Motor neuron (in vitro differentiated cells): ENCODE measurements around the gene APBA2. TPM values are rescaled to one million over a fixed set of nuclear protein-coding genes. Genes with fewer than 3 reads are reported as not detected.

Experiments
- ATAC-seq, 8 experiments: fragments of 200-7000 bp; cut with Tn5 transposase; replicated peaks in 6 of 8; 2 replicates each; pipeline ENCODE4 v1.8.0; 2021; ENCODE audit warnings: mild to moderate bottlenecking in 8 of 8, moderate library complexity in 8 of 8
- H3K27ac ChIP-seq, 2 donors: fragments of 250-450 bp; sonication (Bioruptor Pico); 2 replicates each; pipeline ENCODE4 v1.9.0; 2021; ENCODE audit warnings: antibody characterized with exemption in 2 of 2, mild to moderate bottlenecking in 2 of 2, moderate library complexity in 1 of 2
- H3K4me1 ChIP-seq, 2 donors: fragments of 250-450 bp; sonication (Bioruptor Pico); replicated peaks in 1 of 2; 2 replicates each; pipeline ENCODE4 v1.6.1; 2021; ENCODE audit warnings: antibody characterized with exemption in 2 of 2, mild to moderate bottlenecking in 2 of 2, moderate library complexity in 1 of 2
- H3K4me3 ChIP-seq, 5 donors: fragments of 250-450 bp; sonication (Bioruptor Pico); 2 replicates each; pipeline ENCODE4 v1.9.0; 2021; ENCODE audit warnings: antibody characterized with exemption in 5 of 5, mild to moderate bottlenecking in 5 of 5, moderate library complexity in 4 of 5
- WGBS, 10 experiments: fragments of 450-650 bp; shearing (Covaris generic); methylation state at CpG; one replicate each; pipeline ENCODE4 v1.0.0; 2022; 5-methylcytosine and 5-hydroxymethylcytosine counted together
- in situ Hi-C, 9 experiments: fragments of 400-800 bp; cut with MboI; loops; one replicate each; pipeline ENCODE4 v1.15.0; 2021; ENCODE audit warnings: low sequenced_read_pairs in 9 of 9, low pct_unique_long_range_greater_than_20kb in 2 of 9; ENCODE audit not compliant: unreplicated experiment in 9 of 9
- total RNA-seq, 8 experiments: library from RNA; unstranded; fragments of 300-600 nt; gene quantifications; 2 replicates each; pipeline versions ENCODE4 v1.2.3 to v1.2.4, GENCODE V29; 2022

Gene APBA2
- total RNA-seq, 8 experiments from 2014 or later, result 7.8 to 66.8 (median 40.0) TPM

- peak in 1 of 8 experiments; percentile 18 for ATAC-seq
- Histone ChIP-seq H3K4me3 (no peak overlapping the region), H3K4me1 (peaks cover 0 to 3% of the 10 kb centered on the region in 2 donors), H3K27ac (no peak overlapping the region)
- WGBS, 10 experiments, result 64 to 100% (median 92%) methylated on average over 1 to 6 of the region's 8 CpGs; no CpG with 5 or more reads in 2 of the 10 experiments
- in situ Hi-C loops, result no loop called here
These were observed 50.3 kb downstream of the APBA2 start for GRCh38 chr15:28936081-28936480.

DNA sequence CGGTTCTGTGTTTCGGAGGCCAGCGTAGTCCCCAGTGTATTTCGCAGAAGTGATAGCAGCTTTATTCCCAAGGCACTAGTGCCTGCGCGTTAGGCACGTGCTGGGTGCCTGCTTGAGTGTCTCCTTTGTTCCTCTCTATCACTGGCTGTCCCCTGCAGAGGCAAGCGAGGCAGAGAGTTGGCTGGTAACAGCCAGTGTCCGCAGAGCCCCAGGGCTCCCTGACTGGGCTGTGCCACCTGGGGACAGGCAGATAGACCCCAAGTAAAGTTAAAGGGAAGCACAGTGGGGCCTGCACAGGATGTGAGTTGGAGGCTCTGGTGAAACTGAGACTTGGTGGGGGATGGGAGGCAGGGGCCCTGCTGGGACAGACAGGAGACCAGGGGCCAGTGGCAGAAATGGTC is 50.7 kb downstream of the APBA2 start:
- peak in 3 of 8 experiments; percentile 17 to 40 (median 29) for ATAC-seq
- in situ Hi-C loops, result no loop called here
- 46 to 100% (median 80%) methylated on average over 1 to 3 of the region's 9 CpGs; no CpG with 5 or more reads in 3 of the 10 experiments for WGBS, 10 experiments
- H3K27ac ChIP-seq, result no peak overlapping the region
- no peak overlapping the region for H3K4me3 ChIP-seq
- H3K4me1 ChIP-seq, result peaks cover 0 to 3% of the 10 kb centered on the region in 2 donors

GRCh38 chr15:28937271-28937670 is 51.5 kb downstream of the APBA2 start:
- no peak for ATAC-seq
- H3K4me3 ChIP-seq, result no peak overlapping the region
- in situ Hi-C loops, result no loop called here
- H3K4me1 ChIP-seq, result peaks cover 0 to 3% of the 10 kb centered on the region in 2 donors
- 50 to 100% (median 100%) methylated on average over 1 to 4 of the region's 8 CpGs; no CpG with 5 or more reads in 5 of the 10 experiments for WGBS, 10 experiments
- no peak overlapping the region for H3K27ac ChIP-seq

DNA sequence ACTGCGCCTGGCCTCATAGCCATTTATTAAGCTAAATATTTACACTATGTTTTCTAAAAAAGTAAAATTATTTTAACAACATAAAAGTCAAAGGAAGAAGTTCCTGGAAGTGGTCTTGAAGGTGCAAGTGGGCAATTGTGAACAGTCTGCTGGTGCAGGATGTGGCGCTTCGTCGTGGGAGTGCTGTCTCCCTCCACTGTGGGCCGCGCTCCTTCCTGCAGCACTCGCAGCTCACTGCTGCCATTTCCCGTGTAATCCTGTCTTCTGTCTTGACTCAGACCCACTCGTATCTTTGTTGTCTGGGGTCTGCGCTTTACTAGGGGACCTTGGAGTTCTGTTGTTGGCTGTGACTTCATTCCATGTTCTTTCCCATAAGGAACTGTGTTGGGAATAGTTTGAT is 56.3 kb downstream of the APBA2 start:
- no peak overlapping the region for H3K27ac ChIP-seq
- WGBS, 10 experiments, result 80 to 100% (median 100%) methylated on average over 1 to 5 of the region's 10 CpGs; no CpG with 5 or more reads in 5 of the 10 experiments
- no peak for ATAC-seq
- in situ Hi-C loops, result no loop called here
- H3K4me1 ChIP-seq, result peaks cover 0 to 7% of the 10 kb centered on the region in 2 donors
- H3K4me3 ChIP-seq, result no peak overlapping the region

DNA sequence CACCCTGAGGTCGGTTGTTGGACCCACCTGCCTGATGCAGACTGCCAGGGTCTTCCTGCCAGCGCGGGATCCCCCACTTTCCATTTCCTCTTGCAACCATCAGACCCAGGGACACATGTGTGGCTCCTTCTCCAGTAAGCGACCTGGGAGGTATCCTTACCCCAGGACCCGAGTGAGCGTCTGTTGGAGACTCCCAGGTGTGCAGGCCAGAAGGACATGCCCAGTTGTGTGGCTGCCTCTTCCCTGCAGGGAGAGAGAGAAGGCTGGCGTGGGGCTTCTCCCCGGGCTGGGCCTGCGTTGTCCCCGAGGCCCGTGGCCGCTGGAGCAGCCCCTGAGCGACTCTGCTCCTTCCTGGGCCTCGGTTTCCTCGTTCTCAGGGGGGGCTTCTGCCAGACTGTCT is 56.8 kb downstream of the APBA2 start:
- 50 to 100% (median 97%) methylated on average over 1 to 9 of the region's 15 CpGs; no CpG with 5 or more reads in 6 of the 10 experiments for WGBS, 10 experiments
- no peak overlapping the region for H3K4me3 ChIP-seq
- in situ Hi-C loops, result no loop called here
- H3K4me1 ChIP-seq, result peaks cover 0 to 11% of the 10 kb centered on the region in 2 donors
- H3K27ac ChIP-seq, result no peak overlapping the region
- ATAC-seq, result no peak

DNA sequence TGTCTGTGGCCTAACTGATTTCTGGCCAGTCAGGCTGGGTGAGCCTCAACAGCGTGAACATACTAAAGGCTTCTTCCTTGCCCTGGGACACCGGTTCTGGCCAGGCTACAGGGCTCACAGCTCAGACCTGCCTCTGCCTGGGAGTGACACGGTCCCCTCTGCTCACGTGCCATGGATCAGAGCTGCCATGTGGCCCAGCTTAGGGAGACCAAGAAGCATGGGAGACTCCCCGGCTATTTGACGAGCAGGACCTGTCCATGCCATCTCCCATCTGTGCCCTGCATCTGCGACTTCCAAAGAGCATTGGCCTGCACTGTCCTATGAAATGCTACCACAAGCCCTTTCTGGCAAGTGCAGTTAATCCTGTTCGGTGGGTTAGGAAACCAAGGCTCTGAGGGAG is 57.4 kb downstream of the APBA2 start:
- WGBS, 10 experiments, result 48 to 94% (median 80%) methylated on average over 1 to 3 of the region's 8 CpGs; no CpG with 5 or more reads in 5 of the 10 experiments
- H3K4me1 ChIP-seq, result peaks cover 0 to 11% of the 10 kb centered on the region in 2 donors
- no peak overlapping the region for H3K4me3 ChIP-seq
- in situ Hi-C loops, result no loop called here
- no peak overlapping the region for H3K27ac ChIP-seq
- no peak for ATAC-seq

DNA sequence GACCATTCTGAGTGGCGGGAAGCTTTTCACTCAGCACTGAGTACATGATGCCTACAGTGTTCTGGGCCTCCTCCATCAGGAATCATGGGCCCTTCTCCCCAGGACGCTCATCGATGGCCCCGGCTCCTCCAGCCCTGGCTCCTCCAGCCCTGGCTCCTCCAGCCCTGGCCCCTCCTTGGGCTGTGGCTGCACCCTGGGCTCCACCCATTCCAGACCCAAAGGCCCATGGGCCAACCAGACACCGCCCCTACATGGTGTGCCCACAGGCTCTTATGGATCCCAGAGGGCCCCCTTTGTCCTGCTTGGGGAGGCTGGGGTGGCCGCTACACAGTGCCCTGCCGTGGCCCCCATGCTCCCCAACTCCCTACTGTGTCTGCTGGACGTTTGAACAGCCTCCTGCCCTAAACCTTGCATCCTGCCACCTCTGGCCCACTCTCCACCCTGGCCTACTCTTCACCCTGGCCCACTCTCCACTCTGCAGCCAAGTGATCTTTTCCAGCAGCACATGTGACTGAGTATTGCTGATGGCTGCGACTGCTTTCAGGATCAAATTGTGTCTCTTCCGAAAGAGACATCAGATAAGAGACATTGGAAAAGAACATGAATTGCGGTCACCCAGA is 57.9 kb downstream of the APBA2 start:
- no peak for ATAC-seq
- 68 to 100% (median 100%) methylated on average over 1 to 5 of the region's 11 CpGs; no CpG with 5 or more reads in 3 of the 10 experiments for WGBS, 10 experiments
- no peak overlapping the region for H3K4me3 ChIP-seq
- H3K27ac ChIP-seq, result no peak overlapping the region
- in situ Hi-C loops, result no loop called here
- peaks cover 0 to 11% of the 10 kb centered on the region in 2 donors for H3K4me1 ChIP-seq

DNA sequence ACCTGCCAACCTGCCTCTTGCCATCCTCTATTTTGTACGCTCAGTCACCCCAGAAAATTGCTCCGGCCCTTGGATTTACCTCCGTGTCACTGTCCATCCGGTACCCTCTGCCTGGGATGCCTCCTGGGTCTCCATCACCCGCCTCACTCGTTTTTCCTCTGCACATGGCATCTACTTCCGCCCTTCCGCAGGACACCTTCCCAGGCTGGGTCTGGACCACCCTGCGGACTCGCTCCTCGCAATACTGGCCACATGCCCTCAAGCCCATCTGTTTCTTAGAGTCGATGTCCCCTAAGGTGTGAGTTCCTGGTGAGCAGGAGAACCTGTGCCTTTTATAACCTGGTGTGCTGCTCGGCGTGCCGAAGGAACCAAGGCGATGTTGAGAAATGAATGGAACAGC is 58.5 kb downstream of the APBA2 start:
- Histone ChIP-seq H3K4me1 (peaks cover 2 to 11% of the 10 kb centered on the region in 2 donors), H3K27ac (no peak overlapping the region), H3K4me3 (no peak overlapping the region)
- ATAC-seq, result no peak
- WGBS, 10 experiments, result 83 to 100% (median 95%) methylated on average over 1 to 11 of the region's 16 CpGs; no CpG with 5 or more reads in 2 of the 10 experiments
- in situ Hi-C loops, result no loop called here

DNA sequence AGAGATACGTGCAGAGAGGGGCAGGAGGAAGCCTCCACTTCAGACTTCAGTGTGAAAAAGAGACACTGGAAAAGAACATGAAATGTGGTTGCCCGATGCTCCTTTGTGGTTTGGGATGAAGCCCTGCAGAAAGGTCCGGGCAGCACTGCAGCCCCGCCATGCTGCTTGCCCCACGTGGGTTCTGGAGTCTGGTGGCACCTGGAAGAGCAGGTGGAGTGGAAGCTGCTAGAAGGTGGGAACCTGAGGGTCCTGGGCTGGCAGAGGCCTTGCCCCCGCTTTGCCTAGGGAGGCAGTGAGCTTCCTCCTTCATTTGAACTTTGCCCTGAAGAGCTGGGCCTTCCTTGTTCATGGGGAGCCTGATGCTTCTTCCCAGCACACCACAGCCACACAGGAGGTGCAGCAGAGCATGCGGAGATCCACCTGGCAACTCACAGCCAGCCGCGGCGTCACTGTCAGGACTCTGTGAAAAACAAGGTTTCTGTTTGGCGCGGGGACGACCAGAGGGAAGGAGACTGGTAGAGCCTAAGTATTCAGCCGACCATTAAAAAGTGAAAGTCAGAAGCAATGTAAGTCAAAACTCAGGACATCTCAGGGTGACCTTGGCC is 59.0 kb downstream of the APBA2 start:
- WGBS, 10 experiments, result 40 to 100% (median 87%) methylated on average over 1 to 10 of the region's 14 CpGs; no CpG with 5 or more reads in 2 of the 10 experiments
- in situ Hi-C loops, result no loop called here
- Histone ChIP-seq H3K4me1 (peaks cover 2 to 11% of the 10 kb centered on the region in 2 donors), H3K4me3 (no peak overlapping the region), H3K27ac (no peak overlapping the region)
- ATAC-seq, result no peak

- WGBS, 10 experiments, result 0 to 98% (median 89%) methylated on average over 1 to 12 of the region's 13 CpGs; no CpG with 5 or more reads in 1 of the 10 experiments
These were observed 60.0 kb downstream of the APBA2 start for GRCh38 chr15:28945626-28946230.

GRCh38 chr15:28946803-28947202 is 61.0 kb downstream of the APBA2 start:
- ATAC-seq, result peak in 5 of 8 experiments; percentile 87 to 93 (median 89)
- Histone ChIP-seq H3K27ac (peak overlapping the region in 1 of 2 donors; percentile 73), H3K4me3 (no peak overlapping the region), H3K4me1 (peaks cover 2 to 11% of the 10 kb centered on the region in 2 donors)
- in situ Hi-C loops, result no loop called here
- WGBS, 10 experiments, result 20 to 100% (median 88%) methylated on average over 1 to 5 of the region's 7 CpGs; no CpG with 5 or more reads in 4 of the 10 experiments

More at GRCh38 chr15:28945626-28946230, 60.0 kb downstream of the APBA2 start:
- Histone ChIP-seq H3K4me1 (peaks cover 2 to 11% of the 10 kb centered on the region in 2 donors), H3K4me3 (no peak overlapping the region), H3K27ac (no peak overlapping the region)
- peak in 3 of 8 experiments; percentile 93 to 99 (median 97) for ATAC-seq
- in situ Hi-C loops, result no loop called here

DNA sequence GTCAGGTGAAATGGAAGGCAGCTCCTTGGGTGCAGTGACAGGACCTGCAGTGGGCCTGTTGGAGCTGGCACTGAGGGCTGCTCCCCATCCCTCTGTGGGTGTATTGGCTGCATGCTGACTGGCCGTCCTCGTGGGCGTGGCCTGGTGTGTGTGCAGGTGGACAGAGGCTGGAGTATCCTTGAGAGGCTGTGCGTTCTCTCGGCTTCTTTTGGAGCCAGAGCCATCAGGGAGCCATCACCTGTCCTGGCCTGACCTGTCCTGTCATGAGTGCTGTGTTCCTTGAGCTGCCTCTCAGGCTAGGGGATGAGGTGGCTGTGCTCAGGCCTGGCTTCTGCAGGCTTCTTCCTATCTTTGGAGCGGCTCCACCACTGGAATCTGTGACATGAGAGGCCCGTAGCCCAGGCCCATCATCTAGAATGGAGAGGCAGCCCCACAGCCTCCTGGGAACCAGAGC is 61.5 kb downstream of the APBA2 start:
- peak in 3 of 8 experiments; percentile 60 to 74 (median 66) for ATAC-seq
- Histone ChIP-seq H3K27ac (peak overlapping the region in 1 of 2 donors; percentile 73), H3K4me1 (peaks cover 2 to 11% of the 10 kb centered on the region in 2 donors), H3K4me3 (no peak overlapping the region)
- WGBS, 10 experiments, result 60 to 100% (median 95%) methylated on average over 1 to 4 of the region's 7 CpGs; no CpG with 5 or more reads in 7 of the 10 experiments
- in situ Hi-C loops, result no loop called here

DNA sequence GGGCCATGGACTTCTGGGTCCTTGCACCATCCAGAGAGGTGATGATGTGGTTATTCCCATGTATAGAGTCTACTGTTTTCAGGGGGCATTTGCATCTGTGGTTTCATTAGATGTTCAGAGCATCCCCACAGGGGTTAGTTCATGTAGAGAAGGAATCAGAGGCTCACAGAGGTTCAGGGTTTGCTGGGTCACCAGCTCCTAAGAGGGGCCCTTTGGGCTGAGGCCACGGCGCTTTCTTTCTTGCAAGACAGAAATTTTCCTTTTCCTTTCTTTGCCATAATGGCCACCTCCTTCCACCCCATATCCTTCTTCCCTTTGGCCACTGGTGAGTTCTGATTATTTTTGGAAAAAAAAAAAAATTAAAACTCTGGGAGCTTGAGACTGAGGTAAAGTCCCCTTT is 62.3 kb downstream of the APBA2 start:
- no peak overlapping the region for H3K4me3 ChIP-seq
- ATAC-seq, result no peak
- H3K27ac ChIP-seq, result no peak overlapping the region
- in situ Hi-C loops, result no loop called here
- WGBS, 10 experiments, result 44 to 100% (median 79%) methylated on average over 1 to 2 of the region's 2 CpGs; no CpG with 5 or more reads in 6 of the 10 experiments
- peaks cover 2 to 11% of the 10 kb centered on the region in 2 donors for H3K4me1 ChIP-seq
